ENCODE data around the gene DNM1.

DNA sequence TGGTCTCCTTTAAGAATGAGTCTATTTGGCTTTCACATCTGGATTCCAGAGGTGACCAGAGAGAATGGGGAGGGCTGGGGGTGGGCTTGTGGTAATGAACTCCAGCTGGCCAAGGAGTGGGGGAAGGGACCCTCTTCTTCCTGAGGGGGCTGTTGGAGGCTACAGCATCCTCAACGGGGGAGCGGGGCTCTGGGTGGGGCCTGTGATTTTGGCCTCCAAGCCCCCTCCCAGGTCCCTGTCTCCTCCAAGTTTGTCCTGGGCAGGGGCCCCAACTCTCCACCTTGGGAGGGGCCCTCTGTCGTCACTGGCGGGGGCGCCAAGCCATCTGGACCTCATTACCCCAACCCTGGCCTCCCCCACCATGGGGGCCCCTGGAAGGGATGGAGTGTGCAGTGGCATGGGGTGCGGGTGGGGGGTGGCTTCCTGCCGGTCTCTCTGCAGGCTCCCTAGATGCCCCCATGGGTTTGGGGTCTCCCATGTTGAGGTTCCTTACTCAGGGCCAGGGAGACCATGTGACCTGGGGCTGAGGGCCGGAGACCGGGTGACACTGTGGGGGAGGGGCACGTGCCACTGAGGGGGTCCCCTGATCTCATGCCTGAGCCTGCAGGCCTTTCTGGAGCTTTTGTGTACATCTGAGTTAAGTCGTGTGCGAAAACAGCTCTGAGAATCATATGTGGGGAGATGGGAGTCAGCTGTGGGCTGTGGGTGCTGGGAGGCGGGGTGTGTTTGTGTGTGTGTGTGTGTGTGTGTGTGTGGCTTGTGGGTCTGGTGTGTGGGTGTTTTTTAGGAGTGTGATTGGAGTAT lies 40.2 kb downstream of the DNM1 start:
- no peak for TF ChIP-seq GATA2 (IDR thresholded peaks at IDR 0.05; ENCODE audit: low read depth, low read length)
- no peak for TF ChIP-seq GATA3 (IDR thresholded peaks at IDR 0.05; ENCODE audit: low read depth, low read length)
